WTC11 (cell line): Measurements from ENCODE around the gene ETS1. TPM values are rescaled to one million over a fixed set of nuclear protein-coding genes. Genes with fewer than 3 reads are reported as not detected.

Experiments used
- ATAC-seq: fragments of 200-7000 bp; cut with Tn5 transposase; 2 replicates; pipeline ENCODE4 v1.10.0; 2021; ENCODE audit warnings: mild to moderate bottlenecking, moderate library complexity
- CTCF ChIA-PET: fragments of 300-600 bp; sonication (Branson Sonifier 250); formaldehyde crosslinking; loops from one replicate; lab custom pipeline; 2021; ENCODE audit warnings: antibody characterized with exemption; lab: Charles Lee
- POLR2A ChIA-PET: fragments of 350-600 bp; sonication (Branson Sonifier 250); formaldehyde crosslinking; loops from one replicate; lab custom pipeline; 2021; ENCODE audit warnings: antibody characterized with exemption; lab: Charles Lee
- DNase-seq: peaks from one replicate; pipeline ENCODE4 v3.0.0; 2021; ENCODE audit warnings: low spot score
- H3K27ac Mint-ChIP-seq: 2 replicates; pipeline ENCODE4 v1.8.0; 2021; ENCODE audit warnings: mixed read lengths
- H3K27me3 Mint-ChIP-seq: 2 replicates; pipeline ENCODE4 v1.8.0; 2021; ENCODE audit warnings: low read depth, mild to moderate bottlenecking, moderate library complexity, mixed read lengths
- H3K36me3 Mint-ChIP-seq: 2 replicates; pipeline ENCODE4 v1.8.0; 2021; ENCODE audit warnings: mixed read lengths
- H3K4me1 Mint-ChIP-seq: 2 replicates; pipeline ENCODE4 v1.8.0; 2022; ENCODE audit warnings: mixed read lengths
- H3K4me3 Mint-ChIP-seq: 2 replicates; pipeline ENCODE4 v1.8.0; 2021; ENCODE audit warnings: mild to moderate bottlenecking, moderate library complexity, mixed read lengths
- H3K9me3 Mint-ChIP-seq: 2 replicates; pipeline ENCODE4 v1.8.0; 2021; ENCODE audit warnings: mixed read lengths
- ARID4B ChIP-seq: sonication (generic); formaldehyde crosslinking; IDR thresholded peaks from 2 replicates; pipeline ENCODE4 v1.8.0; 2023; ENCODE audit warnings: missing genetic modification reagents, mild to moderate bottlenecking, borderline replicate concordance
- ATF3 ChIP-seq: sonication (generic); formaldehyde crosslinking; conservative IDR thresholded peaks from 2 replicates; pipeline ENCODE4 v1.8.1; 2022; ENCODE audit warnings: mild to moderate bottlenecking, missing genetic modification reagents
- CBFB ChIP-seq: sonication (generic); formaldehyde crosslinking; IDR thresholded peaks from 2 replicates; pipeline ENCODE4 v1.8.1; 2022; ENCODE audit warnings: mild to moderate bottlenecking, low read depth, missing genetic modification reagents
- ETV6 ChIP-seq: sonication (generic); formaldehyde crosslinking; IDR thresholded peaks from 2 replicates; pipeline ENCODE4 v1.8.1; 2022; ENCODE audit warnings: mild to moderate bottlenecking, missing genetic modification reagents
- GABPB1 ChIP-seq: sonication (generic); formaldehyde crosslinking; IDR thresholded peaks from 2 replicates; pipeline ENCODE4 v1.8.1; 2023; ENCODE audit warnings: mild to moderate bottlenecking, missing genetic modification reagents
- IRF2 ChIP-seq: sonication (generic); formaldehyde crosslinking; IDR thresholded peaks from 2 replicates; pipeline ENCODE4 v1.8.0; 2022; ENCODE audit warnings: low read depth, missing genetic modification reagents, borderline replicate concordance
- OVOL2 ChIP-seq: fragments of 250-450 bp; sonication (Bioruptor Pico); IDR thresholded peaks from 2 replicates; pipeline ENCODE4 v1.9.0; 2021; ENCODE audit warnings: mild to moderate bottlenecking, borderline replicate concordance
- RORB ChIP-seq: fragments of 250-450 bp; sonication (Bioruptor Pico); IDR thresholded peaks from 2 replicates; pipeline ENCODE4 v1.9.0; 2021; ENCODE audit warnings: mild to moderate bottlenecking
- SMAD3 ChIP-seq: sonication (generic); formaldehyde crosslinking; IDR thresholded peaks from 2 replicates; pipeline ENCODE4 v1.8.0; 2022; ENCODE audit warnings: missing genetic modification reagents, mild to moderate bottlenecking, borderline replicate concordance
- TP53 ChIP-seq: sonication (generic); formaldehyde crosslinking; IDR thresholded peaks from 2 replicates; pipeline ENCODE4 v1.8.1; 2023; ENCODE audit warnings: mild to moderate bottlenecking, missing genetic modification reagents
- ZNF121 ChIP-seq: sonication (generic); formaldehyde crosslinking; IDR thresholded peaks from 2 replicates; pipeline ENCODE4 v1.8.0; 2023; ENCODE audit warnings: missing genetic modification reagents
- ZNF263 ChIP-seq: sonication (generic); formaldehyde crosslinking; IDR thresholded peaks from 2 replicates; pipeline ENCODE4 v1.8.1; 2022; ENCODE audit warnings: low read depth, mild to moderate bottlenecking, moderate library complexity, missing genetic modification reagents
- ZNF281 ChIP-seq: sonication (generic); formaldehyde crosslinking; IDR thresholded peaks from 2 replicates; pipeline ENCODE4 v1.8.0; 2023; ENCODE audit warnings: mild to moderate bottlenecking, missing genetic modification reagents
- ZNF532 ChIP-seq: fragments of 250-450 bp; sonication (Bioruptor Pico); IDR thresholded peaks from 2 replicates; pipeline ENCODE4 v1.9.0; 2021; ENCODE audit warnings: mild to moderate bottlenecking, borderline replicate concordance
- total RNA-seq: library from RNA; stranded (reverse); gene quantifications from 3 replicates; pipeline ENCODE4 v1.2.3, GENCODE V29; 2021
- TF ChIP-seq, protein P1 (sequence below): sonication (generic); formaldehyde crosslinking; conservative IDR thresholded peaks from 2 replicates; pipeline ENCODE4 v1.8.1; 2023; ENCODE audit warnings: mild to moderate bottlenecking, low read depth, missing genetic modification reagents, moderate library complexity
- TF ChIP-seq, protein P2 (sequence below): sonication (generic); formaldehyde crosslinking; IDR thresholded peaks from 2 replicates; pipeline ENCODE4 v1.8.1; 2023; ENCODE audit warnings: mild to moderate bottlenecking, missing genetic modification reagents, borderline replicate concordance
- TF ChIP-seq, protein P3 (sequence below): sonication (generic); formaldehyde crosslinking; IDR thresholded peaks from 2 replicates; pipeline ENCODE4 v1.8.1; 2023; ENCODE audit warnings: mild to moderate bottlenecking, missing genetic modification reagents

Gene ETS1
- total RNA-seq, 1 experiment from 2014 or later = 33.1 TPM

DNA sequence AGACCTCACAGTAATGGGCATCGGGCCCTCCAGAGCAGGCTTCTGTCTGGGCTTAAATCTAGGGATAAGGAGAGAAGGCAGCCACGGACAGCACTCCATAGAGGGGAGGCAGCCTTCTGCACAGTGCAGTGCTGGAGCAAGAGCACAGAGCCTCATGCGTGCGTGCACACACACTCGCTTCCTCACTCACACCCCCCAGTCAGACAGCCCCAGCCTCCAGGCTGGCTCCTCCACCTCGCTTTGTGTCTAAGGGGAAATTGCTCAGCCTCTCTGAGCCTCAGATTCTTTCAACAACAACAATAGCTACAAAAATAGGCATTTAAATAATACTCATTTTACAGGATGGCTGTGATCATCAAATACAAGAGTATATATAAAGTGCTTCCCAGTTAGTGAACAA lies 26.7 kb upstream of the ETS1 start:
- Mint-ChIP-seq H3K27ac (no peak overlapping the region), H3K4me1 (peaks cover 31% of the 10 kb centered on the region), H3K36me3 (no peaks in the 10 kb centered on the region), H3K9me3 (no peaks in the 10 kb centered on the region), H3K27me3 (peaks cover 23% of the 10 kb centered on the region), H3K4me3 (no peak overlapping the region)
- ATAC-seq = no peak
- POLR2A ChIA-PET = no interaction called here
- no peak for DNase-seq
- no peak for TF ChIP-seq ZNF121 (CRISPR knock-in tag)
- no peak for TF ChIP-seq SMAD3 (CRISPR knock-in tag)
- no peak for TF ChIP-seq ZNF281 (CRISPR knock-in tag)
- no peak for TF ChIP-seq ATF3 (CRISPR knock-in tag)
- no peak for TF ChIP-seq IRF2
- no peak for TF ChIP-seq OVOL2 (CRISPR knock-in tag)
- no peak for TF ChIP-seq RORB (CRISPR knock-in tag)
- TF ChIP-seq, protein P1, sequence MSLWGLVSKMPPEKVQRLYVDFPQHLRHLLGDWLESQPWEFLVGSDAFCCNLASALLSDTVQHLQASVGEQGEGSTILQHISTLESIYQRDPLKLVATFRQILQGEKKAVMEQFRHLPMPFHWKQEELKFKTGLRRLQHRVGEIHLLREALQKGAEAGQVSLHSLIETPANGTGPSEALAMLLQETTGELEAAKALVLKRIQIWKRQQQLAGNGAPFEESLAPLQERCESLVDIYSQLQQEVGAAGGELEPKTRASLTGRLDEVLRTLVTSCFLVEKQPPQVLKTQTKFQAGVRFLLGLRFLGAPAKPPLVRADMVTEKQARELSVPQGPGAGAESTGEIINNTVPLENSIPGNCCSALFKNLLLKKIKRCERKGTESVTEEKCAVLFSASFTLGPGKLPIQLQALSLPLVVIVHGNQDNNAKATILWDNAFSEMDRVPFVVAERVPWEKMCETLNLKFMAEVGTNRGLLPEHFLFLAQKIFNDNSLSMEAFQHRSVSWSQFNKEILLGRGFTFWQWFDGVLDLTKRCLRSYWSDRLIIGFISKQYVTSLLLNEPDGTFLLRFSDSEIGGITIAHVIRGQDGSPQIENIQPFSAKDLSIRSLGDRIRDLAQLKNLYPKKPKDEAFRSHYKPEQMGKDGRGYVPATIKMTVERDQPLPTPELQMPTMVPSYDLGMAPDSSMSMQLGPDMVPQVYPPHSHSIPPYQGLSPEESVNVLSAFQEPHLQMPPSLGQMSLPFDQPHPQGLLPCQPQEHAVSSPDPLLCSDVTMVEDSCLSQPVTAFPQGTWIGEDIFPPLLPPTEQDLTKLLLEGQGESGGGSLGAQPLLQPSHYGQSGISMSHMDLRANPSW (CRISPR knock-in tag) = no peak
- TF ChIP-seq ZNF532 (CRISPR knock-in tag) = no peak
- TF ChIP-seq CBFB (CRISPR knock-in tag) = no peak
- no peak for TF ChIP-seq ETV6 (CRISPR knock-in tag)
- TF ChIP-seq ZNF263 (CRISPR knock-in tag) = no peak
- TF ChIP-seq, protein P2, sequence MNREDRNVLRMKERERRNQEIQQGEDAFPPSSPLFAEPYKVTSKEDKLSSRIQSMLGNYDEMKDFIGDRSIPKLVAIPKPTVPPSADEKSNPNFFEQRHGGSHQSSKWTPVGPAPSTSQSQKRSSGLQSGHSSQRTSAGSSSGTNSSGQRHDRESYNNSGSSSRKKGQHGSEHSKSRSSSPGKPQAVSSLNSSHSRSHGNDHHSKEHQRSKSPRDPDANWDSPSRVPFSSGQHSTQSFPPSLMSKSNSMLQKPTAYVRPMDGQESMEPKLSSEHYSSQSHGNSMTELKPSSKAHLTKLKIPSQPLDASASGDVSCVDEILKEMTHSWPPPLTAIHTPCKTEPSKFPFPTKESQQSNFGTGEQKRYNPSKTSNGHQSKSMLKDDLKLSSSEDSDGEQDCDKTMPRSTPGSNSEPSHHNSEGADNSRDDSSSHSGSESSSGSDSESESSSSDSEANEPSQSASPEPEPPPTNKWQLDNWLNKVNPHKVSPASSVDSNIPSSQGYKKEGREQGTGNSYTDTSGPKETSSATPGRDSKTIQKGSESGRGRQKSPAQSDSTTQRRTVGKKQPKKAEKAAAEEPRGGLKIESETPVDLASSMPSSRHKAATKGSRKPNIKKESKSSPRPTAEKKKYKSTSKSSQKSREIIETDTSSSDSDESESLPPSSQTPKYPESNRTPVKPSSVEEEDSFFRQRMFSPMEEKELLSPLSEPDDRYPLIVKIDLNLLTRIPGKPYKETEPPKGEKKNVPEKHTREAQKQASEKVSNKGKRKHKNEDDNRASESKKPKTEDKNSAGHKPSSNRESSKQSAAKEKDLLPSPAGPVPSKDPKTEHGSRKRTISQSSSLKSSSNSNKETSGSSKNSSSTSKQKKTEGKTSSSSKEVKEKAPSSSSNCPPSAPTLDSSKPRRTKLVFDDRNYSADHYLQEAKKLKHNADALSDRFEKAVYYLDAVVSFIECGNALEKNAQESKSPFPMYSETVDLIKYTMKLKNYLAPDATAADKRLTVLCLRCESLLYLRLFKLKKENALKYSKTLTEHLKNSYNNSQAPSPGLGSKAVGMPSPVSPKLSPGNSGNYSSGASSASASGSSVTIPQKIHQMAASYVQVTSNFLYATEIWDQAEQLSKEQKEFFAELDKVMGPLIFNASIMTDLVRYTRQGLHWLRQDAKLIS (CRISPR knock-in tag) = no peak
- no peak for TF ChIP-seq ARID4B (CRISPR knock-in tag)
- TF ChIP-seq GABPB1 (CRISPR knock-in tag) = no peak
- TF ChIP-seq TP53 (CRISPR knock-in tag) = no peak
- TF ChIP-seq, protein P3, sequence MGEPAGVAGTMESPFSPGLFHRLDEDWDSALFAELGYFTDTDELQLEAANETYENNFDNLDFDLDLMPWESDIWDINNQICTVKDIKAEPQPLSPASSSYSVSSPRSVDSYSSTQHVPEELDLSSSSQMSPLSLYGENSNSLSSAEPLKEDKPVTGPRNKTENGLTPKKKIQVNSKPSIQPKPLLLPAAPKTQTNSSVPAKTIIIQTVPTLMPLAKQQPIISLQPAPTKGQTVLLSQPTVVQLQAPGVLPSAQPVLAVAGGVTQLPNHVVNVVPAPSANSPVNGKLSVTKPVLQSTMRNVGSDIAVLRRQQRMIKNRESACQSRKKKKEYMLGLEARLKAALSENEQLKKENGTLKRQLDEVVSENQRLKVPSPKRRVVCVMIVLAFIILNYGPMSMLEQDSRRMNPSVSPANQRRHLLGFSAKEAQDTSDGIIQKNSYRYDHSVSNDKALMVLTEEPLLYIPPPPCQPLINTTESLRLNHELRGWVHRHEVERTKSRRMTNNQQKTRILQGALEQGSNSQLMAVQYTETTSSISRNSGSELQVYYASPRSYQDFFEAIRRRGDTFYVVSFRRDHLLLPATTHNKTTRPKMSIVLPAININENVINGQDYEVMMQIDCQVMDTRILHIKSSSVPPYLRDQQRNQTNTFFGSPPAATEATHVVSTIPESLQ (CRISPR knock-in tag) = no peak
- CTCF ChIA-PET = no interaction called here
